GM12865 (cell line): ENCODE data around the gene GPR35.
A peak's percentile ranks its signal among the peaks of the same experiment; 100 is the strongest.

ENCODE experiments used
- DNase-seq: peaks from one replicate; pipeline ENCODE4 v3.0.0; 2010; ENCODE audit warnings: low read depth
- H3K4me3 ChIP-seq: 2 replicates; pipeline ENCODE4 v1.5.1; 2011; ENCODE audit warnings: mild to moderate bottlenecking, low read depth, low read length, control low read depth
- TF ChIP-seq, protein P1 (sequence below): IDR thresholded peaks from 2 replicates; pipeline ENCODE4 v1.5.1; 2011; ENCODE audit warnings: low read length, control low read depth, low read depth, inconsistent platforms; ENCODE audit not compliant: insufficient read depth; ENCODE audit errors: missing control alignments

The GPR35 gene, protein sequence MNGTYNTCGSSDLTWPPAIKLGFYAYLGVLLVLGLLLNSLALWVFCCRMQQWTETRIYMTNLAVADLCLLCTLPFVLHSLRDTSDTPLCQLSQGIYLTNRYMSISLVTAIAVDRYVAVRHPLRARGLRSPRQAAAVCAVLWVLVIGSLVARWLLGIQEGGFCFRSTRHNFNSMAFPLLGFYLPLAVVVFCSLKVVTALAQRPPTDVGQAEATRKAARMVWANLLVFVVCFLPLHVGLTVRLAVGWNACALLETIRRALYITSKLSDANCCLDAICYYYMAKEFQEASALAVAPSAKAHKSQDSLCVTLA

DNA sequence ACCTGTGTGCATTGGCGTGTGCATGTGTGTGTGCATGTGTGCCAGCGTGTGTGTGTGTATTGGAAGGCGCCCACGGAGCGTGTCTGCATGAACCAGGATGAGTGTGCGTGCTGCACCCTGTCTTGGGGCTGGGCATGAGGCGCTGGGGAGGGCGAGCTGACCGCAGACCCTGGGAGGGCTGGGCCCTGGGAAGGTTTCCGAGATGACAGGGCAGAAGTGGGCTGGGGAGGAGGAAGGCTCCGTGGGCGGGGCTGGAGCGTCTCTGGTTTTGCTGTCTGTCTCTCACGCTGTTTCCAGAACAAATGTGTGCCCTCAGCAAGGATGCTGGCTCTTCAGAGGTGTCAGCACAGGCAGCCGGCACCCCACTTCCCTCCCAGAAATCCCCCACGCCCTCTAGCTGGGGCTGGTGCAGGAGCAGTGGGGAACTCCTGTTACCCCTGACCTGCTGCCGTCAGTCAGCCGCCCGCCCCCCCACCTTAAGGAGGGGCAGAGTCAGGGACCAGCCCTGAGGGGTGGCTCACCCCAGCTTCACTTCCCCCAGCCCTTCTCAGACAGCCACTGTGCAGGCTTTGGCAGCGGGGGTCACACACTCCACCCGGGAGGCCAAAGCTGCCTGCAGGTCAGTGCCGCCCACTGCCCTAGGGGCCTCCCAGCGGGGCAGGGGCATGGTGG, at the start of gene GPR35:
Gene GPR35, plus strand, starts transcription at position 531 of the 672 bp plus-strand sequence. CDS start 4,473 bp downstream, outside the sequence.
- peak; percentile 77 for DNase-seq
- H3K4me3 ChIP-seq = no peak within 1 kb of the TSS
- TF ChIP-seq, protein P1, sequence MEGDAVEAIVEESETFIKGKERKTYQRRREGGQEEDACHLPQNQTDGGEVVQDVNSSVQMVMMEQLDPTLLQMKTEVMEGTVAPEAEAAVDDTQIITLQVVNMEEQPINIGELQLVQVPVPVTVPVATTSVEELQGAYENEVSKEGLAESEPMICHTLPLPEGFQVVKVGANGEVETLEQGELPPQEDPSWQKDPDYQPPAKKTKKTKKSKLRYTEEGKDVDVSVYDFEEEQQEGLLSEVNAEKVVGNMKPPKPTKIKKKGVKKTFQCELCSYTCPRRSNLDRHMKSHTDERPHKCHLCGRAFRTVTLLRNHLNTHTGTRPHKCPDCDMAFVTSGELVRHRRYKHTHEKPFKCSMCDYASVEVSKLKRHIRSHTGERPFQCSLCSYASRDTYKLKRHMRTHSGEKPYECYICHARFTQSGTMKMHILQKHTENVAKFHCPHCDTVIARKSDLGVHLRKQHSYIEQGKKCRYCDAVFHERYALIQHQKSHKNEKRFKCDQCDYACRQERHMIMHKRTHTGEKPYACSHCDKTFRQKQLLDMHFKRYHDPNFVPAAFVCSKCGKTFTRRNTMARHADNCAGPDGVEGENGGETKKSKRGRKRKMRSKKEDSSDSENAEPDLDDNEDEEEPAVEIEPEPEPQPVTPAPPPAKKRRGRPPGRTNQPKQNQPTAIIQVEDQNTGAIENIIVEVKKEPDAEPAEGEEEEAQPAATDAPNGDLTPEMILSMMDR = no peak

DNA sequence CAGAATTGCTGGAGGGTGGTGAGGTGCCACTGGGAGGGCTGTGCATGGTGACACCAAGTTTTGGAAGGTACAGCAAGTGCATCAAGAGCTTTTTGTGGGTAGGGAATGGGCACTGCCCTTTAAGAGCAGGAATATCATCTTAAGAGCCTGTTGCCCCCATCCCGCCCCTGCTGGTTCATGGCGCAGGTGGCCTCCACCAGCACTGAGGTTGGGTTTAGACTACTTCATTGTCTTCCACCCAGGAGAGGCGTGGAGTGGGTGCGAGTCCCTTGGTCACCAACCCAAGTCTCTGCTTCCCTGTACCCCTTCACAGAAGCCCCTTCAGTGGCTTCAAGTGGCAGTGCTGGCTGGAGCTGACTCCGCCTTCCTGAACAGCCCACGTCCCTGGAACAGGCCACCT, 49.2 kb upstream of the GPR35 start:
- no peak for DNase-seq
- H3K4me3 ChIP-seq = no peak overlapping the region
- TF ChIP-seq, protein P1 = no peak

DNA sequence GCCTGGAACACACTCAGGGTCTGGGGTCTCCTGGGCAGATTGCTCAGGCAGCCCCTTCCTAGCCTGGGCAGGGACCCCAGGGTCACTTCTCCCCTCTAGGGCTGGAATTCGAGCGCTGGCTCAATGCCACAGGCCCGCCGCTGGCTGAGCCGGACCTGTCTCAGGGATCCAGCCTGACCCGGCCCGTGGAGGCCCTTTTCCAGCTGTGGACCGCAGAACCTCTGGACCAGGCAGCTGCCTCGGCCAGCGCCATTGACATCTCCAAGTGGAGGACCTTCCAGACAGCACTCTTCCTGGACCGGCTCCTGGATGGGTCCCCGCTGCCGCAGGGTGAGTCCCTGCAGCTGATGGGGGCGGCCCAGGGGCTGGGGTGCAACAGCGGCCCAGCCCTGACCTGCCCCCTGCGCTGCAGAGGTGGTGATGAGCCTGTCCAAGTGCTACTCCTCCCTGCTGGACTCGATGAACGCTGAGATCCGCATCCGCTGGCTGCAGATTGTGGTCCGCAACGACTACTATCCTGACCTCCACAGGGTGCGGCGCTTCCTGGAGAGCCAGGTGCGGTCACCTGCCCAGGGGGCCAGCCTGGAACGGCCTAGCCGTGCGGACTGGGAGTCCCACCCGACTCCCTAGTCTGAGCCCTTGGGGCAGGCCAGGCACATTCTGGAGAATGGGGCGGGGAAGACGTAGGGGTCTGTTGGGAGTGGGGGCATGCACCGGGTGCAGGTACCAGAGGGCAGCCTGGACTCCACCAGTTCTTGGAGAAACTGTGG, 48.7 kb upstream of the GPR35 start:
- no peak for DNase-seq
- TF ChIP-seq, protein P1 = no peak
- H3K4me3 ChIP-seq = no peak overlapping the region

DNA sequence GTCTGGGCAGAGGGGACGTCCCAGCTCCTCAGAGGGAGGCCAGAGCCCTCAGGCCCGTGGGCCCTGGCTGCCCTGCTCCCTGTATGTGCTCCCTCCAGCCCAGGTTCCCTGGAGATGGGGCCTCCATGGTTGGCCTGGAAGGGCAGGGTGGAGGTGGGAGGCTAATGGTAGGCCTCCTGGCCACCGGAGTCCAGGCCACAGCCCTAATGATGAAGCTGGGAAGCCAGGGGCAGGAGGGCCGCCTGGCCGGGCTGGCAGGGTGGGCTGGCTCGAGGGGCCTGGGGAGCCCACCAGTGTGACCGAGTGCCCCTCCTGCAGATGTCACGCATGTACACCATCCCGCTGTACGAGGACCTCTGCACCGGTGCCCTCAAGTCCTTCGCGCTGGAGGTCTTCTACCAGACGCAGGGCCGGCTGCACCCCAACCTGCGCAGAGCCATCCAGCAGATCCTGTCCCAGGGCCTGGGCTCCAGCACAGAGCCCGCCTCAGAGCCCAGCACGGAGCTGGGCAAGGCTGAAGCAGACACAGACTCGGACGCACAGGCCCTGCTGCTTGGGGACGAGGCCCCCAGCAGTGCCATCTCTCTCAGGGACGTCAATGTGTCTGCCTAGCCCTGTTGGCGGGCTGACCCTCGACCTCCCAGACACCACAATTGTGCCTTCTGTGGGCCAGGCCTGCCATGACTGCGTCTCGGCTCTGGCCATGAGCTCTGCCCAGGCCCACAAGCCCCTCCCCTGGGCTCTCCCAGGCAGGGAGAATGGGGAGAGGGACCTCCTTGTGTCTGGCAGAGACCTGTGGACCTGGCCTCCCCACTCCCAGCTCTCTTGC, 47.8 kb upstream of the GPR35 start:
- DNase-seq = no peak
- H3K4me3 ChIP-seq = no peak overlapping the region
- TF ChIP-seq, protein P1 = no peak

DNA sequence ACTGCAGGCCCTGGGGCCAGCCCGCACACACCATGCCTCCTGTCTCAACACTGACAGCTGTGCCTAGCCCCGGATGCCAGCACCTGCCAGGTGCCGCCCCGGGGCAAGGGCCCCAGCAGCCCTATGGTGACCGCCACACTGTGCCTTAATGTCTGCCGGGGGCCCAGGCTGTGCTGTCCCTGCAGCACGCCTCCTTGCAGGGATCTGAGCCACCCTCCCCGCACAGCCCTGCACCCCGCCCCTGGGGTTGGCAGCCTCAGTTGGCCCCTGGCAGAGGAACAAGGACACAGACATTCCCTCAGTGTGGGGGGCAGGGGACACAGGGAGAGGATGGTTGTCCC, 47.2 kb upstream of the GPR35 start:
- no peak overlapping the region for H3K4me3 ChIP-seq
- no peak for DNase-seq
- TF ChIP-seq, protein P1 = no peak

DNA sequence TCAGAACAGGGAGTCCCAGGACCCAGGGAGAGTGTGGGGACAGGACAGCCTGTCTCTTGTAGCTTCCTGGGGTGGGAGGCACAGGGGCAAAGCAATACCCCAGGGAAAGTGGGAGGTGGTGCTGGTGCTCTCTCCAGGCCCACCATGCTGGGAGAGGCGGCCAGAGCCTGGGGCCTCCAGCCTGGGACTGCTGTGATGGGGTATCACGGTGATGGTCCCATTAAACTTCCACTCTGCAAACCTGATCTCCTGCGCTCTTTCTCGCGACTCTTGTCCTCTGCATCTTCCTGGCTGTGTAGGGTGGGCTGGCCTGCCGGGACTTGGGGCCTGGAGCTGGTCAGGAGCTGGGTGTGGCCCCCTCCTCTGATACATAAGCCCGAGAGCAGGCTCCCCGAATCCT, 46.8 kb upstream of the GPR35 start:
- H3K4me3 ChIP-seq = no peak overlapping the region
- TF ChIP-seq, protein P1 = no peak
- no peak for DNase-seq
